SK-N-MC (cell line): ENCODE results near the gene MBD3L2B.

Source experiments
- EZH2 ChIP-seq: fragments of 200-600 bp; sonication (generic); IDR thresholded peaks from one replicate; pipeline ENCODE4 v1.6.1; 2017; ENCODE audit warnings: antibody characterized with exemption
- FOXP2 ChIP-seq: optimal IDR thresholded peaks from 2 replicates; pipeline ENCODE3; 2011; ENCODE audit warnings: mild to moderate bottlenecking, moderate library complexity; ENCODE audit not compliant: insufficient read depth; ENCODE audit errors: extremely low read length, control extremely low read depth
- POLR2AphosphoS5 ChIP-seq: IDR thresholded peaks from 2 replicates; pipeline ENCODE4 v1.6.1; 2012; ENCODE audit warnings: mild to moderate bottlenecking, low read depth, low read length, borderline replicate concordance

DNA sequence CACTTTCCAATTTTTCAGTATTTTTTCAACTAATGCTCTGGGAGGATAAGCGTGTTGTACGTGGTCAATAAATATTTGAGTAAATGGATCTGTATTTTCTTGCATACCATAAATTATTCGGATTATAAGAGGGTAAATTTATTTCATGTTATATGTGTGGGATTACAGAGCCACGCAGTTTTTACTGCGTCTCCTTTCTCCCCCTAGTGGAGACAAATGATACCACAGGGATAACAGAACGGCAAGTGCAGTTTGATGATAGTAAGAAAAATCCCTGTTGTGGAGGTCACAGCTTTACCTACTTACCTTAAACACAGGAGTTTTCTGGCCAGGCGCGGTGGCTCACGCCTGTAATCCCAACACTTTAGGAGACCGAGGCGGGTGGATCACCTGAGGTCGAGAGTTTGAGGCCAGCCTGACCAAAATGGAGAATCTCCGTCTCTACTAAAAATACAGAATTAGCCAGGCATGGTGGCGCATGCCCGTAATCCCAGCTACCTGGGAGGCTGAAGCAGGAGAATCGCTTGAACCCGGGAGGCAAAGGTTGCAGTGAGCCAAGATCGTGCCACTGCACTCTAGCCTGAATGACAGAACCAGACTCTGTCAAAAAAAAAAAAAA is 16.8 kb downstream of the MBD3L2B start:
- TF ChIP-seq POLR2AphosphoS5: no peak
- no peak for TF ChIP-seq EZH2
- TF ChIP-seq FOXP2: no peak
